ENCODE data around the gene TNKS1BP1. TPM values are rescaled to one million over a fixed set of nuclear protein-coding genes. Genes with fewer than 3 reads are reported as not detected.
A peak's percentile ranks its signal among the peaks of the same experiment; 100 is the strongest.

Gene TNKS1BP1
- polyA plus RNA-seq, 1 of the 3 experiments (the other 2 are of a cell fraction): 43.3 TPM

DNA sequence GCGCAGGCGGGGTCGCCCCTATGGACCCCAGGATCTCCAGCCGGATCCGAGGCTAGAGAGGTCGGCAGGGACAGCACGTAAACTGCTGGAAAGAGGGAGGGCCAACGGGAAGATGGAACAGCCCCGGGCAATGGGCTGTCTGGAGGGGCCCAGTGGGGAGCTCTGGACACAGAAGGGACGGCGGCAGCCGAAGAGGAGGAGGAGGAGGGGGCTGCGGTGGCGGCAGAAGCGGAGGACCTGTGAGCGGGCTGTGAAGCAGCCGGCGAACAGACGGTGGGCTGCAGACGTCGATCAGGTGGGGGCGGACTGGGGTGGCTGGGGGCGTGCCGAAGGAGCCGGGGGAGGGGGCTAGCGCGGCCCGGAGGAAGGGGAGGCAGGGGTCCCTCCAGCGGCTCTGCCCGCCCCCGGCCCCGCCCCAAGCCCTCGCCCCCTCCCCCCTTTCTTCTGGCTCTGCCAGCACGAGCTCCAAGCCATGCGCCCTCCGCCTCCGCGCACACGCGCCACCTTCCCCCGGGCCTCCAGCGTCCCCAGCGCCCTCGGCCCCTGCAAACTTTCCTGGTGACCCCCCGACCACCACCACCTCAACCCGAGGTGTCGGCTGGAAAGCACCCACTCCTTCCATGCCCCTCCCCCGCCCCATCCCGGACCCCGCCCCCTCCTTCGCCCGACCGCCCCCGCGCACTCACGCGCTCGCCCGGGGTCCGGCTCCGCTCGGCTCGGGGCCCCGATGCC is 432 bp downstream of the TNKS1BP1 start:
- TF ChIP-seq MXI1 (IDR thresholded peaks at IDR 0.05; ENCODE audit: low read depth, low read length): 0 out of 2 replicates have a peak, but pooled peaks have one; percentile 19
- TF ChIP-seq YY1 (IDR thresholded peaks at IDR 0.05; ENCODE audit: low read depth): no peak
- Histone ChIP-seq H3K9me2 (no peaks in the 10 kb centered on the region), H4K20me1 (ENCODE audit: insufficient read depth) (no peaks in the 10 kb centered on the region), H3K27ac (ENCODE audit: low read depth in 2 of 2, low read length in 1 of 2) (peak overlapping the region; percentile 89 to 90), H3K9ac (peak overlapping the region; percentile 87), H3K36me3 (replicated peaks in 1 of 2; ENCODE audit: control insufficient read depth in 1 of 2, insufficient read depth in 2 of 2, low read length in 1 of 2) (peaks cover 37 to 39% of the 10 kb centered on the region in 2 experiments), H3K27me3 (ENCODE audit: insufficient read depth) (no peaks in the 10 kb centered on the region), H3K79me2 (ENCODE audit: insufficient read depth) (peaks cover 42% of the 10 kb centered on the region), H3K4me3 (ENCODE audit: low read depth in 2 of 2, low read length in 1 of 2) (peak overlapping the region; percentile 84 to 86), H2AFZ (ENCODE audit: low read depth) (no peak overlapping the region; the same call in 1 of the 2 replicates), H3F3A (replicated peaks; ENCODE audit: insufficient read depth) (peaks cover 32% of the 10 kb centered on the region), H3K4me1 (ENCODE audit: control insufficient read depth in 1 of 2, insufficient read depth in 2 of 2, low read depth in 1 of 2, low read length in 1 of 2) (peaks cover 40 to 42% of the 10 kb centered on the region in 2 experiments), H3K9me3 (no peaks in the 10 kb centered on the region), H3K4me2 (peak overlapping the region; percentile 91)
- under 1% methylated on average over 28 of the region's 64 CpGs for WGBS (ENCODE audit: low lambda C conversion rate)
- POLR2A ChIA-PET: interaction anchor here (0.7 to 3.7 kb wide), 5 partner anchors 10 to 219 kb away, joined by 3 to 29 read pairs (median 3); partner anchors contain the start of gene SSRP1
- peak; percentile 94 for DNase-seq
- CTCF ChIA-PET: interaction anchor here (0.7 to 1.5 kb wide), 4 partner anchors 11 to 203 kb away, joined by 4 to 6 read pairs (median 4); partner anchors contain the start of gene SSRP1

DNA sequence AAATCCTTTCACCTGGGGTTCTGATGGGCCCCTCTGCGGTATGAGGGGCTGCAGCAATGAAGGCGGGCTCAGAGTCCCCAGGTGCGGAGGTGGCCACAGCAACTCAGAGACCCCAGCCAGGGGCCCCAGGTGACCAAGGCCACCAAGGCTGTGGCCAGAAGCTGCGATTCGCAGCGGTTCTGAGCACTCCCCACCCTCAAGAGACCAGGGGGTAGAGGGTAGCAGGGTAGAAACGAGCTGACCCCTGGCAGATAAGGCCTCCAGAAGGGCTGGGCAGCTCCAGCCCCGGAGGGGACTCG is 948 bp downstream of the TNKS1BP1 start:
- Histone ChIP-seq H3K4me3 (ENCODE audit: low read depth in 2 of 2, low read length in 1 of 2) (peak overlapping the region; percentile 84 to 86), H3K79me2 (ENCODE audit: insufficient read depth) (peaks cover 47% of the 10 kb centered on the region), H2AFZ (ENCODE audit: low read depth) (no peak overlapping the region; the same call in 1 of the 2 replicates), H3K9me3 (no peaks in the 10 kb centered on the region), H3K4me1 (ENCODE audit: control insufficient read depth in 1 of 2, insufficient read depth in 2 of 2, low read depth in 1 of 2, low read length in 1 of 2) (peaks cover 40 to 42% of the 10 kb centered on the region in 2 experiments), H3K4me2 (peak overlapping the region; percentile 91), H3K9me2 (no peaks in the 10 kb centered on the region), H3K27me3 (ENCODE audit: insufficient read depth) (no peaks in the 10 kb centered on the region), H3K36me3 (replicated peaks in 1 of 2; ENCODE audit: control insufficient read depth in 1 of 2, insufficient read depth in 2 of 2, low read length in 1 of 2) (peaks cover 34 to 35% of the 10 kb centered on the region in 2 experiments), H3K9ac (peak overlapping the region; percentile 87), H3K27ac (ENCODE audit: low read depth in 2 of 2, low read length in 1 of 2) (peak overlapping the region; percentile 89 to 90), H3F3A (replicated peaks; ENCODE audit: insufficient read depth) (peaks cover 32% of the 10 kb centered on the region), H4K20me1 (ENCODE audit: insufficient read depth) (no peaks in the 10 kb centered on the region)
- peak; percentile 9; the same call in 1 of the 2 replicates for TF ChIP-seq GATA2 (CRISPR knock-in tag; IDR thresholded peaks at IDR 0.05)
- no peak for TF ChIP-seq EP300 (IDR thresholded peaks at IDR 0.05; ENCODE audit: borderline replicate concordance in 1 of 2, low read depth in 1 of 2, low read length in 1 of 2)
- TF ChIP-seq POLR2AphosphoS5 (IDR thresholded peaks at IDR 0.05; ENCODE audit: low read depth, low read length): no peak
- TF ChIP-seq, protein P1, sequence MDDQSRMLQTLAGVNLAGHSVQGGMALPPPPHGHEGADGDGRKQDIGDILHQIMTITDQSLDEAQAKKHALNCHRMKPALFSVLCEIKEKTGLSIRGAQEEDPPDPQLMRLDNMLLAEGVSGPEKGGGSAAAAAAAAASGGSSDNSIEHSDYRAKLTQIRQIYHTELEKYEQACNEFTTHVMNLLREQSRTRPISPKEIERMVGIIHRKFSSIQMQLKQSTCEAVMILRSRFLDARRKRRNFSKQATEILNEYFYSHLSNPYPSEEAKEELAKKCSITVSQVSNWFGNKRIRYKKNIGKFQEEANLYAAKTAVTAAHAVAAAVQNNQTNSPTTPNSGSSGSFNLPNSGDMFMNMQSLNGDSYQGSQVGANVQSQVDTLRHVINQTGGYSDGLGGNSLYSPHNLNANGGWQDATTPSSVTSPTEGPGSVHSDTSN (IDR thresholded peaks at IDR 0.05): no peak
- WGBS (ENCODE audit: low lambda C conversion rate): 17% methylated on average over 9 of the region's 9 CpGs
- ChIA-PET POLR2A (interaction anchor here (0.7 to 3.7 kb wide), 5 partner anchors 11 to 220 kb away, joined by 3 to 29 read pairs (median 3); partner anchors contain the start of gene SSRP1), CTCF (interaction anchor here (0.7 to 1.4 kb wide), 3 partner anchors 22 to 203 kb away, joined by 4 to 6 read pairs (median 4); no protein-coding TSS in a partner anchor)
- no peak for DNase-seq

DNA sequence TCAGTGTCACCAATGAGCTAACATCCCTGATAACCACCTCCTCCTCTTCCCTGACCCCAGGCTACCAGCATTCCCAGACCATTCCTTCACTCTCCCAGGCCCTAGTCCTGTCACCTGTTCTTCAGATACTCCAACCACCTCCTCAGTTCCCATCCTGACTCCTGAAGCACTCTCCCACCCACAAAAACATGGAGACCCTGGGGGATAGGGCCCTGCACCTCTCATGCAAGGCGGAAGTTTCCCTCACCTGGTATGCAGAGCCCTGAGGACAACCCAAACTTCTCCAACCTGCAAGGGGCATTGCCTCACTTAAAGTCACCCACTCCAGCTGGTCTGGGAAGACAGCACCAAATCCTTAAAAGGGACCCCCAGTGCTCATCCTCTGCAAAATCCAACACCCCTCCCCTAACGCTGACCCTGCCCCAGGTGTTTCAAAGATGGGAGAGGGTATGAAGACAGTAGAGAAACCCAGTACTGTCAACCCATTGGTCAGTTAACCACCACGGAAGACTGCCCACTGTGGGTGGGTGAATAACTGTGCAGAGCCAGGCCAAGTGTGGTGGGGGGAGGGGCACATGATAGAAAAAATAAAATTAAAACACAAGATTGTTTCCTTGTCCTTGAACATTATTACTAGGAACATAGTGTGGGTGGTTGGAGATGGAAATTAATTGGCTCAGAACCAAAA is 1.4 kb downstream of the TNKS1BP1 start:
- Histone ChIP-seq H4K20me1 (ENCODE audit: insufficient read depth) (peaks cover 4% of the 10 kb centered on the region; the same call in 1 of the 2 replicates), H3F3A (replicated peaks; ENCODE audit: insufficient read depth) (peaks cover 32% of the 10 kb centered on the region), H3K4me3 (ENCODE audit: low read depth in 2 of 2, low read length in 1 of 2) (peak overlapping the region; percentile 84 to 86), H3K4me2 (peak overlapping the region; percentile 91), H3K9me2 (no peaks in the 10 kb centered on the region), H3K27ac (ENCODE audit: low read depth in 2 of 2, low read length in 1 of 2) (peak overlapping the region; percentile 89 to 90), H2AFZ (ENCODE audit: low read depth) (no peak overlapping the region), H3K9me3 (no peaks in the 10 kb centered on the region), H3K36me3 (replicated peaks in 1 of 2; ENCODE audit: control insufficient read depth in 1 of 2, insufficient read depth in 2 of 2, low read length in 1 of 2) (peaks cover 29 to 34% of the 10 kb centered on the region in 2 experiments), H3K27me3 (ENCODE audit: insufficient read depth) (no peaks in the 10 kb centered on the region), H3K79me2 (ENCODE audit: insufficient read depth) (peaks cover 52% of the 10 kb centered on the region), H3K4me1 (ENCODE audit: control insufficient read depth in 1 of 2, insufficient read depth in 2 of 2, low read depth in 1 of 2, low read length in 1 of 2) (peaks cover 42 to 43% of the 10 kb centered on the region in 2 experiments), H3K9ac (peak overlapping the region; percentile 87)
- ChIA-PET POLR2A (interaction anchor here (1.0 to 3.7 kb wide), 4 partner anchors 11 to 26 kb away, joined by 3 to 29 read pairs (median 5); partner anchors contain the start of gene SSRP1), CTCF (interaction anchor here (0.8 to 1.4 kb wide), 2 partner anchors 74 to 204 kb away, joined by 4 to 6 read pairs; no protein-coding TSS in a partner anchor)
- DNase-seq: no peak
- WGBS (ENCODE audit: low lambda C conversion rate): 75% methylated on average over 3 of the region's 3 CpGs
- TF ChIP-seq, protein P2, sequence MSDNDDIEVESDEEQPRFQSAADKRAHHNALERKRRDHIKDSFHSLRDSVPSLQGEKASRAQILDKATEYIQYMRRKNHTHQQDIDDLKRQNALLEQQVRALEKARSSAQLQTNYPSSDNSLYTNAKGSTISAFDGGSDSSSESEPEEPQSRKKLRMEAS (IDR thresholded peaks at IDR 0.05; ENCODE audit: low read depth): no peak
- TF ChIP-seq FOSL2 (IDR thresholded peaks at IDR 0.05; ENCODE audit: borderline replicate concordance, low read depth) (no peak), CHD2 (IDR thresholded peaks at IDR 0.05; ENCODE audit: low read length, partially characterized antibody) (peak; percentile 26)
- TF ChIP-seq, protein P3, sequence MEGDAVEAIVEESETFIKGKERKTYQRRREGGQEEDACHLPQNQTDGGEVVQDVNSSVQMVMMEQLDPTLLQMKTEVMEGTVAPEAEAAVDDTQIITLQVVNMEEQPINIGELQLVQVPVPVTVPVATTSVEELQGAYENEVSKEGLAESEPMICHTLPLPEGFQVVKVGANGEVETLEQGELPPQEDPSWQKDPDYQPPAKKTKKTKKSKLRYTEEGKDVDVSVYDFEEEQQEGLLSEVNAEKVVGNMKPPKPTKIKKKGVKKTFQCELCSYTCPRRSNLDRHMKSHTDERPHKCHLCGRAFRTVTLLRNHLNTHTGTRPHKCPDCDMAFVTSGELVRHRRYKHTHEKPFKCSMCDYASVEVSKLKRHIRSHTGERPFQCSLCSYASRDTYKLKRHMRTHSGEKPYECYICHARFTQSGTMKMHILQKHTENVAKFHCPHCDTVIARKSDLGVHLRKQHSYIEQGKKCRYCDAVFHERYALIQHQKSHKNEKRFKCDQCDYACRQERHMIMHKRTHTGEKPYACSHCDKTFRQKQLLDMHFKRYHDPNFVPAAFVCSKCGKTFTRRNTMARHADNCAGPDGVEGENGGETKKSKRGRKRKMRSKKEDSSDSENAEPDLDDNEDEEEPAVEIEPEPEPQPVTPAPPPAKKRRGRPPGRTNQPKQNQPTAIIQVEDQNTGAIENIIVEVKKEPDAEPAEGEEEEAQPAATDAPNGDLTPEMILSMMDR (IDR thresholded peaks at IDR 0.05): 0 out of 2 replicates have a peak, but pooled peaks have one; percentile 19
